CD4-positive, alpha-beta T cell treated with Interferon alpha-2 for 1 hour (primary cell): ENCODE results near the gene CIAO2B.

Experiments
- DNase-seq, 2 donors: peaks; one replicate each; pipeline ENCODE4 v3.0.0-alpha.2; 2020 to 2022

Gene CIAO2B

GRCh38 chr16:66885491-66885890 lies 48.7 kb downstream of the CIAO2B start:
- no peak for DNase-seq

GRCh38 chr16:66882702-66883101 lies 51.5 kb downstream of the CIAO2B start:
- no peak for DNase-seq
